ENCODE results near the gene ZNF319. TPM values are rescaled to one million over a fixed set of nuclear protein-coding genes. Genes with fewer than 3 reads are reported as not detected.

Gene ZNF319
- total and polyA plus RNA-seq, 2 experiments from 2014 or later, result 1.7 to 10.0 TPM

- no peaks in the 10 kb centered on the region for H3K9me2 ChIP-seq (ENCODE audit: insufficient read depth)
- DNase-seq (ENCODE audit: low spot score) (no peak), ATAC-seq (no peak)
- H3K4me2 ChIP-seq, result no peak overlapping the region
- H3K36me3 ChIP-seq (ENCODE audit: insufficient read depth), result no peaks in the 10 kb centered on the region
- H3K79me2 ChIP-seq (replicated peaks; ENCODE audit: insufficient read depth), result 0 out of 2 replicates have a peak, but pooled peaks cover 3% of the 10 kb centered on the region
- no peaks in the 10 kb centered on the region for H3K27me3 ChIP-seq (ENCODE audit: insufficient read depth)
- H3K36me3 Mint-ChIP-seq (ENCODE audit: low read depth), result peaks cover 8% of the 10 kb centered on the region; the same call in 2 of the 3 replicates
- peaks cover 16% of the 10 kb centered on the region for H3K27me3 Mint-ChIP-seq (ENCODE audit: insufficient read depth, low read depth, poor library complexity)
- H3K4me1 Mint-ChIP-seq, result peaks cover 35% of the 10 kb centered on the region
- H3K4me1 ChIP-seq (ENCODE audit: insufficient read depth), result peaks cover 8% of the 10 kb centered on the region
- TF ChIP-seq ETS1 (IDR thresholded peaks at IDR 0.05), result no peak
- no peaks in the 10 kb centered on the region; the same call in 1 of the 2 replicates for H4K20me1 ChIP-seq (replicated peaks; ENCODE audit: insufficient read depth)
- H3K27ac Mint-ChIP-seq, result no peak overlapping the region
- H3K4me3 ChIP-seq, result no peak overlapping the region
- H3K4me3 Mint-ChIP-seq, result no peak overlapping the region
- H3F3A ChIP-seq (replicated peaks; ENCODE audit: low read depth), result peaks cover 7% of the 10 kb centered on the region
- no peaks in the 10 kb centered on the region for H3K9me3 Mint-ChIP-seq
- H3K27ac ChIP-seq (ENCODE audit: low read depth), result no peak overlapping the region
- no peak overlapping the region for H2AFZ ChIP-seq
Observed at GRCh38 chr16:57997176-57997527, 3.3 kb downstream of the ZNF319 start.

- Mint-ChIP-seq H3K27me3 (ENCODE audit: insufficient read depth, low read depth, poor library complexity) (peaks cover 16% of the 10 kb centered on the region), H3K4me1 (peaks cover 30% of the 10 kb centered on the region), H3K27ac (no peak overlapping the region), H3K4me3 (no peak overlapping the region), H3K36me3 (ENCODE audit: low read depth) (peaks cover 6% of the 10 kb centered on the region; the same call in 2 of the 3 replicates), H3K9me3 (no peaks in the 10 kb centered on the region)
- H3K4me3 ChIP-seq, result no peak overlapping the region
- no peaks in the 10 kb centered on the region for H3K79me2 ChIP-seq (replicated peaks; ENCODE audit: insufficient read depth)
- H3F3A ChIP-seq (replicated peaks; ENCODE audit: low read depth), result peaks cover 7% of the 10 kb centered on the region
- H3K4me1 ChIP-seq (ENCODE audit: insufficient read depth), result peaks cover 8% of the 10 kb centered on the region
- no peak overlapping the region for H2AFZ ChIP-seq
- no peak overlapping the region for H3K4me2 ChIP-seq
- no peaks in the 10 kb centered on the region for H3K36me3 ChIP-seq (ENCODE audit: insufficient read depth)
- no peak overlapping the region for H3K27ac ChIP-seq (ENCODE audit: low read depth)
- H3K27me3 ChIP-seq (ENCODE audit: insufficient read depth), result no peaks in the 10 kb centered on the region
- H4K20me1 ChIP-seq (replicated peaks; ENCODE audit: insufficient read depth), result no peaks in the 10 kb centered on the region
- no peaks in the 10 kb centered on the region for H3K9me2 ChIP-seq (ENCODE audit: insufficient read depth)
- ATAC-seq (no peak), DNase-seq (ENCODE audit: low spot score) (no peak)
- no peak for TF ChIP-seq ZNF114 (CRISPR knock-in tag; IDR thresholded peaks at IDR 0.05)
- TF ChIP-seq NANOG (IDR thresholded peaks at IDR 0.05; ENCODE audit: borderline replicate concordance), result no peak
- TF ChIP-seq CTCF (conservative IDR thresholded peaks at IDR 0.05; ENCODE audit: low read depth in 2 of 2), result no peak
- no peak for TF ChIP-seq ZNF462 (CRISPR knock-in tag; IDR thresholded peaks at IDR 0.05)
- TF ChIP-seq EZH2 (IDR thresholded peaks at IDR 0.05; ENCODE audit: low read depth, unreplicated experiment), result no peak
- no peak for TF ChIP-seq STAT1 (IDR thresholded peaks at IDR 0.05; ENCODE audit: unreplicated experiment)
- no peak for TF ChIP-seq ETS1 (IDR thresholded peaks at IDR 0.05)
Observed at GRCh38 chr16:57996406-57997175, 3.9 kb downstream of the ZNF319 start.
